SK-N-SH treated with all-trans-retinoic acid at 6 μM for 48 hours (cell line): ENCODE measurements around the gene CT55.
"Not testable (repeated sequence)": the region's sequence is repeated elsewhere in the genome, so short reads cannot be mapped to it uniquely, and the experiment has no call there.

Source experiments
- ARNTL ChIP-seq: fragments of 450-650 bp; formaldehyde crosslinking; IDR thresholded peaks from 2 replicates; pipeline ENCODE4 v1.5.0; 2020; ENCODE audit warnings: low read depth, mild to moderate bottlenecking, moderate library complexity, borderline replicate concordance
- CREB5 ChIP-seq: fragments of 250-450 bp; sonication (Bioruptor Pico); IDR thresholded peaks from 2 replicates; pipeline ENCODE4 v1.5.1; 2020; ENCODE audit warnings: low read depth, mild to moderate bottlenecking, moderate library complexity
- CSDC2 ChIP-seq: fragments of 250-450 bp; sonication (Bioruptor Pico); IDR thresholded peaks from 2 replicates; pipeline ENCODE4 v1.5.0; 2020; ENCODE audit warnings: mild to moderate bottlenecking, moderate library complexity
- ISL1 ChIP-seq: fragments of 250-450 bp; sonication (Bioruptor Pico); IDR thresholded peaks from 2 replicates; pipeline ENCODE4 v2.1.2; 2022; ENCODE audit warnings: mild to moderate bottlenecking, moderate library complexity
- PPARA ChIP-seq: fragments of 250-450 bp; sonication (Bioruptor Pico); IDR thresholded peaks from 2 replicates; pipeline ENCODE4 v1.5.0; 2020; ENCODE audit warnings: mild to moderate bottlenecking, borderline replicate concordance
- TOX ChIP-seq: fragments of 250-450 bp; sonication (Bioruptor Pico); IDR thresholded peaks from 2 replicates; pipeline ENCODE4 v1.8.0; 2021; ENCODE audit warnings: mild to moderate bottlenecking, moderate library complexity, borderline replicate concordance
- ZC3H10 ChIP-seq: fragments of 250-450 bp; sonication (Bioruptor Pico); IDR thresholded peaks from 2 replicates; pipeline ENCODE4 v1.5.1; 2021; ENCODE audit warnings: mild to moderate bottlenecking, moderate library complexity
- ZFP3 ChIP-seq: fragments of 250-450 bp; sonication (Bioruptor Pico); IDR thresholded peaks from 2 replicates; pipeline ENCODE4 v1.5.0; 2020; ENCODE audit warnings: mild to moderate bottlenecking, moderate library complexity
- ZFP30 ChIP-seq: fragments of 450-650 bp; formaldehyde crosslinking; IDR thresholded peaks from 2 replicates; pipeline ENCODE4 v1.5.0; 2022; ENCODE audit warnings: mild to moderate bottlenecking, moderate library complexity
- ZNF70 ChIP-seq: fragments of 450-650 bp; formaldehyde crosslinking; IDR thresholded peaks from 2 replicates; pipeline ENCODE4 v1.5.0; 2020; ENCODE audit warnings: mild to moderate bottlenecking, moderate library complexity
- ZNF8 ChIP-seq: fragments of 450-650 bp; formaldehyde crosslinking; IDR thresholded peaks from 2 replicates; pipeline ENCODE4 v1.5.0; 2020; ENCODE audit warnings: mild to moderate bottlenecking, moderate library complexity
- TF ChIP-seq, protein P1 (sequence below): fragments of 250-450 bp; sonication (Bioruptor Pico); IDR thresholded peaks from 2 replicates; pipeline ENCODE4 v1.5.0; 2020; ENCODE audit warnings: mild to moderate bottlenecking, moderate library complexity

DNA sequence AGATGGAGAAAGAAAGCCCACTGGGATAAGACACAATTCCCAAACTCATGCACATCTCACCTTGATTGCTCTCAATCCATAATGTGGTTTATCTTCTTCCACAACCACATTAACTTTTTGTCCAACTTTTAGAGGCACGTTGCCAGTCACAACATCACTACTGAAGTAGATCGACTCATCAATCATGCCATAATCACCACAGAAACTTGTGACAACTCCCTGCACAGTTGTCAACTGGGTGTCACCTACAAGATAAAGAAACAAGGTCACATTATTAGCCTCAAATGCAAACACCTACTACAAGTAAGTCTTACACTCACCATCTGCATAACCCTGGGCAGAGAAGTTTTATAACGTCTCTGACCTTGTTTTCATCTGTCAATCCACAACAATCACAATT, 1.7 kb downstream of the CT55 start:
- TF ChIP-seq PPARA (CRISPR knock-in tag); ZNF70 (CRISPR knock-in tag); ZC3H10 (CRISPR knock-in tag); ZNF8; ZFP30; CREB5 (CRISPR knock-in tag); ISL1 (CRISPR knock-in tag); TOX; ZFP3 (CRISPR knock-in tag); CSDC2 (CRISPR knock-in tag); ARNTL (CRISPR knock-in tag): not testable (repeated sequence)
- TF ChIP-seq, protein P1, sequence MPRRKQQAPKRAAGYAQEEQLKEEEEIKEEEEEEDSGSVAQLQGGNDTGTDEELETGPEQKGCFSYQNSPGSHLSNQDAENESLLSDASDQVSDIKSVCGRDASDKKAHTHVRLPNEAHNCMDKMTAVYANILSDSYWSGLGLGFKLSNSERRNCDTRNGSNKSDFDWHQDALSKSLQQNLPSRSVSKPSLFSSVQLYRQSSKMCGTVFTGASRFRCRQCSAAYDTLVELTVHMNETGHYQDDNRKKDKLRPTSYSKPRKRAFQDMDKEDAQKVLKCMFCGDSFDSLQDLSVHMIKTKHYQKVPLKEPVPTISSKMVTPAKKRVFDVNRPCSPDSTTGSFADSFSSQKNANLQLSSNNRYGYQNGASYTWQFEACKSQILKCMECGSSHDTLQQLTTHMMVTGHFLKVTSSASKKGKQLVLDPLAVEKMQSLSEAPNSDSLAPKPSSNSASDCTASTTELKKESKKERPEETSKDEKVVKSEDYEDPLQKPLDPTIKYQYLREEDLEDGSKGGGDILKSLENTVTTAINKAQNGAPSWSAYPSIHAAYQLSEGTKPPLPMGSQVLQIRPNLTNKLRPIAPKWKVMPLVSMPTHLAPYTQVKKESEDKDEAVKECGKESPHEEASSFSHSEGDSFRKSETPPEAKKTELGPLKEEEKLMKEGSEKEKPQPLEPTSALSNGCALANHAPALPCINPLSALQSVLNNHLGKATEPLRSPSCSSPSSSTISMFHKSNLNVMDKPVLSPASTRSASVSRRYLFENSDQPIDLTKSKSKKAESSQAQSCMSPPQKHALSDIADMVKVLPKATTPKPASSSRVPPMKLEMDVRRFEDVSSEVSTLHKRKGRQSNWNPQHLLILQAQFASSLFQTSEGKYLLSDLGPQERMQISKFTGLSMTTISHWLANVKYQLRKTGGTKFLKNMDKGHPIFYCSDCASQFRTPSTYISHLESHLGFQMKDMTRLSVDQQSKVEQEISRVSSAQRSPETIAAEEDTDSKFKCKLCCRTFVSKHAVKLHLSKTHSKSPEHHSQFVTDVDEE (CRISPR knock-in tag): not testable (repeated sequence)
